DMS 273 treated with DMSO at 0.1 percent for 48 hours (cell line): ENCODE measurements around the gene DPH3.
A peak's percentile ranks its signal among the peaks of the same experiment; 100 is the strongest.
"Not testable (repeated sequence)": the region's sequence is repeated elsewhere in the genome, so short reads cannot be mapped to it uniquely, and the experiment has no call there.

Source experiments
- DNase-seq: peaks from one replicate; lab custom pipeline; 2025; lab: John Stamatoyannopoulos, UW

Gene DPH3

DNA sequence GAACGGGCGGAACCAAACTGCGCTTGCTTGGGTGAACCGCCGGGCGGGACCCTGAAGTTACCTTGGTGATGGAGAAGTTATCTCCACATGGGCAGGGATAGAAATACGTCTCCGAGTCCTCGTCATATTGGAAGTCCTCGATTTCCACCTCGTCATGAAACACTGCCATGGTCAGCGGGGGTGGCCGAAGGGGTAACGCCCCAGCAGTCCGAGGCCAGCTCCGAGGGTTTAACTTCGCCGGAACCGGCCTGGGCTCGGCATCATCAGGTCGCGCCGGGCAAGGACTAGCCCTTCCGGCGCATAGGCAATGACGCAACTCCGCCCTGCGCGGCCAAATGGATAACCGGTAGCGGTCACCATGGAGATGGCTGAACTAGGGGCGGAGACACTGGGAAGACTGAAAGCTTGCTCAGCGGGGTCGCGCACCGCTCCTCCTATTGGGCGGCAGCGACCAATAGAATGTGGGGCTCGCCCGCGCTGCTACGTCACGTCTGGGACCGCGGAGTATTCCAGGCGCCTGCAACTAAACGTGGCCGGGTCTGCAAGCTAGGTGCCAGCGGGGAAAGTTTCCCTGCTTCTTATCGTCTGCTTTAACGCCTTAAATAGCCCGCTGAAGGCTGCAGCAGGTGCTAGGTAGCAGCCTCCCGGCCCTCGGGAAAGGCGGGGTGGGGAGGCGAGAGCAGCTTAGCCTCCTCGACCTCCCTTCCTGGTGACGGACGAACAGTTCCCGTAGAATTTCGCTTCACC is at the start of gene DPH3, which contains the start of gene OXNAD1:
Gene DPH3, minus strand, starts transcription at position 236 of the 747 bp plus-strand sequence. Its CDS starts 67 bp downstream, at position 169.
Gene OXNAD1, plus strand, starts transcription at position 505 of the 747 bp plus-strand sequence. CDS start 5,741 bp downstream, outside the sequence.
- DNase-seq: peak; percentile 91

DNA sequence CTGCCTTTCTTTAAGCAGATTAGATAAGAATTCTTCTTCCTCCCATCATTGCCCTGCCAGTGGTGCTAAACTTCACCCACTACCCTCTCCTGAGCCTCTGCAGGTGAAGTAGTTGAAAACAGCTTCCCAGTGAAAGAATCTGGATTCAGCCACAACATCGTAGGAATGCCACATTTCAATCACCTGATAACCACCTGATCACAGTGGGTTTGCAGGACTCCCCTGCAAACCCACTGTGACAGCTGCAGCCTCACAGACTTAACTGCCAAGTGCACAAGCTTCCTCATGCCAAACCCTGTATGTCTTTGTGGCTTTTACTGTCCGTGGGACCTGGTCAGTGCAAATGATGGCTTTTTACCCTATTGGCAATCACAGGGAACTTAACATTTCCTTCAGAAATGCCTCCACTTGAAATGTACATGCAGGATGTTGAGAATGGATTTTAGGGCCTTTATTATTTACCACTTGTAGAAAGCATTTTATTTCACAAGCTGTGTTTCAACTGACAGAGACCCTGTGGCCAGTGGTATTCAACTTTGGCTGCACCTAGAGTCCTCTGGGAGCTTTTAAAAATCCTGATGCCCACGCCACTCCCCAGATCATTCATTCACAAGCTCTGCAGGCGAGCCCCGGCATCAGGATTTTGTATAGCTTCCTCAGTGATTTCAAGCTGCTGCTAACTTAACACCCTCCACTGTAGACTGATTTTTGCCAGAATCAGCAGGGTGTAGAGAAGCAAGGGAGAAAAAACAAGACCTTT is 49.3 kb upstream of the DPH3 start:
- no peak for DNase-seq

DNA sequence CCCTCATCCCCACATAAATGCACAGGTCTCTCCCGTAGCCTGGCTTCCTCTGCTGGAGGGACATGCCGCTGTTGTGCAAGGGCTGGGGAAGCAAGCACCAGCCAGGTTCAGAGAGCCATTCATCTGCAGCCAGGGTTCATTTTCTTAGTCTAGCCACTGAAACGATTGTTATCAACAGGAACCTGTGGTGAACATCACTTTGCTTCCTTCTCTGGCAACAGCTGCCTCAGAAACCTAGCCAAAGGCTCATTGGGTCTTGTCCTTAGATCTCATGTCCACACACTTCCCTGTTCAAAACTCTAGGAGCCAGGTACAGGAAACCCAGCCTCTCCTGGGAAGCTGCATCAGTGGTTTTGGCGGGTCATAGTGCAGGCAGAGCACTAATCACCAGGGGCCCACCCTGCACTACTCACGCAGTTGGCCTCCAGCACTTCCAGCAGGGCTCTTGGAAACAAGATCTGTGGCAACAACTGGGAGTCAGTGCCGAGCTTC is 47.3 kb upstream of the DPH3 start:
- no peak for DNase-seq

DNA sequence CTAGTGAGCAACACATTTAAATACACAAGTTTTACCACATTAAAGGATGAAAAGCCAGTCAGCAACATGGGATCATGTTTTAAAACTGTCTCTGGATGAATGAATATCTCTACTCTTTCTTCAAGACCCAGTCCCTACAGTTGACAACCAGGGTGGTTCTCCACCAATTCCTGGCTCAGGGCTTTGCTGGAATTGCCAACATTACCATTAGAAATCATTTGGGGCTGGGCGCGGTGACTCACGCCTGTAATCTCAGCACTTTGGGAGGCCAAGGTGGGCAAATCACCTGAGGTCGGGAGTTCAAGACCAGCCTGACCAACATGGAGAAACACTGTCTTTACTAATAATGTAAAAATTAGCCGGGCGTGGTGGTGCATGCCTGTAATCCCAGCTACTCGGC is 45.7 kb upstream of the DPH3 start:
- not testable (repeated sequence) for DNase-seq

DNA sequence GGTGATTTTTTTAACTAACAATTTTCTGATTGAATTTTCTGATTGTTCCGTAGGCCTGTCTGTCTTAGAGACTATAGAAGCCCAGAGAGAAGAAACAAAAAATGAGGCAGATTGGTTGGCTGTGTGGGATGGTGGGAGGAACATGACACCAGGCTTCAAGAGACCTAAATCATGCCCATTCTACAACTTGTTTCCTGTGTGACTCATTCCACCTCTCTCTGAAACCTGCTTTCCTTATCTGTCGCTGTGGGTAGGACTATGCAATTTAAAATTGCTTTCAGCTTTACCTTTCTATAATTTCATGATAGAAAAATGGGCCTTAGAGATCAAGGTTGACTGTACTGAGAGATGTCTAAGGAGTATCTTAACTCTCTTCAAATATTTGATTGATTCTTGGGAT is 44.8 kb upstream of the DPH3 start:
- DNase-seq: no peak

DNA sequence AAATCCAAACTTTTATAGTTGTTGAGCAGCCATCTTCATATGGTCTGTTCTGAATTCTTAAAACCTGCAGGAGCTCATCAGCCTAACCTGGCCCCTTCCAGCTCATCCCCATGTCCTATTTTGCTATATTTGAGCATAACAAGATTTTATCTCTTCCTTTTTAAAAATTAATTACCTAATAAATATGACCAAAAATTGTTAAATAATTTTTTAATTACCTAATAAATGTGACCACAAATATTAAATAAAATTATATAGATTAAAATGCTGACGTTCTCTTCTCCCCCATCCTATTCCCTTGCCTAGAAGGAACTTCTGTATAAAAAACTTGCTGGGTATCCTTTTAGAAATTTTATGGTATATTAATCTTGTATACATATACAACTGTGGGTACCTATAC is 44.0 kb upstream of the DPH3 start:
- no peak for DNase-seq

DNA sequence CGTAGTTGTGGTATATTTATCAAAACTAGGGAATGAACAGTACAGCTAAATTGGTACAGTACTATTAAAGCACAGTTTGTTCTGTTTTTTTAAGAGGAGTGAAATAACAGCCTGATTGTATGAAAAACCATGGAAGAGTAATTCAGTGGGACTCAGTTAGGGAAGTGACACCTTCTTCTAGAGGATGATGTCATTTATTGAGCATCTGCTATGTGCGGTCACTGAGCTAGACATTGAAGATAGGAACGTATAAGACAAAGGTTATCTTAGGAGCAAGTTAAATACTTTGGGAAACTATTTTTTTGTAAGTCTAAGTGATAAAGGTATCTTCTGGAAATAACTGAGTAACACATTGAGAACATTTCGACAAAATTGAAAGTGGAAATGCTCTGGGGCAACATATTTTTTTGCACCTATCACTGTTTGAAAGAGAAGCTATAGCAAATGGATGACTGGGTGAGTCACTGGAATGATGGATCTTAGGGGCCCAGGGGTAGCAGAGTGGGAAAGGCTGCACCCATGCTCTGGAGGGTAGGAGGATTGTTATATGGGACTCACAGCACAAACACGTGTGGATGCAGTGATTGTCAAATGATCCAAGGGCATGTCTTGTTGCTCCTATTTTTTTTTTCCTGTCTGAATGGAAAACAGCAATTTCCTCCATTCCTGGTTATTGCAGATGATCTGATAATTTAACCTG is 43.2 kb upstream of the DPH3 start:
- no peak for DNase-seq

DNA sequence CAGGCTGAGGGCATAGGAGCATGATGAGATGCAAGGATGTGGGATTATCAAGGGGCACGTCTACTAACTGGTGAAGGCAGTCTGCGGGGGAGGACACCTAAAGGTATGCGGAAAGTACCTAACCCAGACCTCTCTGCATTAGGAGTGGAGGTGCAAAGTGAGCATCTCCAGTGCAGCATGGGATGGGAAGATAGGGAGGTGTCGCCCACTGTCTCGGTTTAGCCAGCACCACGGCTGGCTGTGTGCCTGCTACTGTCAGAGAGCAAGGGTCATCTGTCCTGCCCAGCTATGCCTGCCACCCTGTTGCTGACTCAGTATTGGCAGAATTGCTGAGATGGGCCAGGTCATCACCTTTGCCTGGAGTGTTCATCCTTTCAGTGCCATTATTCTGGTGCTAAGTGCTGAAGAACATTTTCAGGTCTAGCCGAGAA is 40.4 kb upstream of the DPH3 start:
- DNase-seq: no peak

DNA sequence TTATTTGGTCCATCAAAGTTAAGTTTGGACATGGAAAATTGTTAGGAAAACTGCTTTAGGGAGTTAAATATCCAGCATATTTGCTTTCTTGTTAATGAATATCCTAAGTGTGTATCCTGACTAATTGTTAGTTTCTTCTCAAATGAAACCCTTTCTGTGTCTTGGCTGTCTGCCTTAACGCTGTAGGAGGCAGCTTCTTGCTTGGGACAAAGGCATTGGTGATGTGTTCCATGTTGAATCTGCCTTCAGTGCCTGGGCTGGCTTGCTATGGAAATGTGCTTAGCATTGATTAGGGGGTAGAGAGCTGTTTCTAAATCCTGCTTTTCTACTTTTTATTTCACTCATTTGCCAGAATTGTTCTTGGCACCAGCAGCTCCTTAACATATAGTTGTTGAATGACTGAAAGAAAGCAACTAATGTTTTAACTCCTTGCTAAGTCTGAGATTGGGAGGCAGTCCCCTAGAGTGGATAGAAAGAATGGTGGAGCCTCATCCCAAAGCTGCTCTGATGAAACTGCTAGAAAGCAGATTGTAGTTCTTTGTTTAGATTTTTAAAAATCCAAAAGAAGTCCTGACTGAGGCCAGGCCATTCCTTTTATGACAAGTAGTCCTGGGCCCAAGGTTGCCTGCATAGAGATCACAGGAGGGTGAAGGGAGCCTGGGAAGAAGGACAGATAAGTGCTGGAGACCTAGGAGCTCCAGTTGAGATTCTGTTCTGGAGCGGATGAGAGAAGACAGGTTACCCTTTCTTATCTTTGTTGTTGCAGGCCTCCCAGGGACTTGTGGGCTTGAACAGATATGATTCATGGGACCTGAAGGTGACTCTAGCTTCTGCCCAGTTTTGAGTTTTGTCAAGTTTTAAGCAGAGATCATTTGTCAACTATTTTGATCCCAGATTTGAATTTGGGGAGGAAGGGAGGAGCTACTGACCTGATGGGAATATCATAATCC is 39.6 kb upstream of the DPH3 start:
- no peak for DNase-seq

DNA sequence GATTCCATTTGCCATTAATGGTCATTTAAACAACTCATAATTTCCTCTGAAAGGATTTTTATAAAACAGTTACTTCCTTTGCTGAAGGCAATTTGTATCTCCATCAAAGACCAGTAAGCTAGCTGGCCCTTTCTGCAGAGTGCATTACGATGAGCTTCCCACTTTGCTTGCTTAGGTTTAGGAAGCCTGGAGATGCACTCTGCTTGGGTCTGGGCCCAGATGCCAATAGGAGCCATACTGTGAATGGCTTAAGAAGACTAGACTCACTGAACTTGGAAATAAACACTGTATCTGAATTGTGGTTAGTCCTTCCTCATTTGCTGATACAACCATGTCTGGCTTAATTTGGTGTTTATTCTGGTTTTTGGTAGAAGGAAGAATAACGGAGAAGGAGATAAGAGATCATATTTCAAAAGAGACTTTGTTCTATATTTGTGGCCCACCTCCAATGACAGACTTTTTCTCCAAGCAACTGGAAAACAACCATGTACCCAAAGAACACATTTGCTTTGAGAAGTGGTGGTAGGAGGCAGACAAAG is 38.4 kb upstream of the DPH3 start:
- DNase-seq: no peak

DNA sequence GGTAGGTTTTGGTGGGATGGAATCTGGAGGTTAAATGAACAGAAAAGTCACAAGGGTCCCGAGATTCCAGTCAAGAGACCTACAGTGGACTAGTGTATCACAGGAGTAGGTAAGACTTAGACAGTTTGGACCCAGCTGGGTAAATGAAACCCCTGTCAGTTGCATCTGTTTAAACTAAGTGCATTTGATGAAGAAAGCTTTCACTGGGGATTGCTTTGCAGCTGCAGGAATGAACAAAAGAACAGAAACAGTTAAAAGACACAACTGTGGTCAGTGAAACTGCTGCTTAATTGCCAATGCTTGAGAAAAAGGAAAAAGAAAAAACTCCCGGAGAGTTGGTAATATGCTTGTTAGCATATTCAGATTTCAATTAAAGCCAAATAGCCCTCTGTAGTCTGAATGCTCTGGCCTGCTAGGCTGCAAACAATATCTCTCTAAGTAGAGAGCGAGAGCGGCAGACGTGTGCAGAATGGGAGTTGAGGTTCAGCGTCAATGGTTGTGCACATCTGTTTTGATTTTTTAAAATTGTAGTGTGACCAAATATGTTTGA is 37.4 kb upstream of the DPH3 start:
- no peak for DNase-seq

DNA sequence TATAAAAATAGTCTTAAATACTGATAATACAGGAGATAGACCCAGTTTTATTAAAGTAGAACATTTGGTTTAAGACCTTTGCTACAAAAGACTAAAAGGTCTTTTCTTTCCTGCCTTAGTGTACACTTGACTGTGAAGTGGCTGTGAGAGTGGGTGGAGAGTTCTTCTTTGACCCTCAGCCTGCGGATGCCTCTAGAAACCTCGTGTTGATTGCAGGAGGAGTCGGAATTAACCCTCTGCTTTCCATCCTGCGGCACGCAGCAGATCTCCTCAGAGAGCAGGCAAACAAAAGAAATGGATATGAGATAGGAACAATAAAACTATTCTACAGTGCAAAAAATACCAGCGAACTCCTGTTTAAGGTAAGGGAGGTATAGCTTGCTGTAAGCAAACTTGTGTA is 36.8 kb upstream of the DPH3 start:
- no peak for DNase-seq

DNA sequence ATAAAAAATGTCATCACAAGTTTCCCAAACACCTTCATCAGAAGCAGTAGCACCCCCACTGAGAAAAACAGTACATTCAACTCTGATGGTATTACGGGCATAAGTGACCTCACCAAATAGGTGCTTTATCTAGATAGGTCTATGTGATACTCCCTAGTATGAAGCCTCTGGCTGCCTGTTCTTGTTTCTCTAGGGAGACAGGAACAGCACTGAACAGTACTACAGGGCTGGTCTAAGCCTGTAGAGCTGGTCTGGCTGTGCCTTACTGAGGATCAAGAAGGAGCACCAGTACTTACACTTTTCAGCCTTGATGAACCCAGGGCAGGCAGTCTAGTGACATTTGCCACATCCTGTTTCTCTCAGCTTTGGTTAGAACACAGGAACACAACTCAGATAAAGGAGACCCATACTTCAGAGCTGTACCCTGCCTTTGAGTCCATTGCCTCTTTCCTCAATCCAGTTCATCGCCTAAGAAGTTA is 36.2 kb upstream of the DPH3 start:
- no peak for DNase-seq

DNA sequence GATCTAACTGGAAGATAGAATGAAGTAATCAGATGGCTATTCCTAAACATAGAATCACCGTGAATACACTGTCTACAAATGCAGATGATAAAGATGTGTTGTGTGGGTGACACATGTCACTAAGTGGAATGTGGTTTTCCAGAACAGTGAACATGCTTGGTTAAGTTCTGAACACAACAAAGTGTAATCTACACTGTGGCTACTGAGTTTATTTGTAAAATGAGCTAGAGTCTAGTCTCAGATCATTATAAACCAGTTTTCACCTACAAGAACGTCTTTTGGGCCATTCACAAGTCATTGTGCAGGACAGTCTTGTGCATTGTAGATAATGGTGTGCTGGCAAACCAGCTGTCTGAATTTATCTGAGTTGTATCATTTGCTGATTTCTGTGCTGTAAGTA is 35.6 kb upstream of the DPH3 start:
- no peak for DNase-seq

DNA sequence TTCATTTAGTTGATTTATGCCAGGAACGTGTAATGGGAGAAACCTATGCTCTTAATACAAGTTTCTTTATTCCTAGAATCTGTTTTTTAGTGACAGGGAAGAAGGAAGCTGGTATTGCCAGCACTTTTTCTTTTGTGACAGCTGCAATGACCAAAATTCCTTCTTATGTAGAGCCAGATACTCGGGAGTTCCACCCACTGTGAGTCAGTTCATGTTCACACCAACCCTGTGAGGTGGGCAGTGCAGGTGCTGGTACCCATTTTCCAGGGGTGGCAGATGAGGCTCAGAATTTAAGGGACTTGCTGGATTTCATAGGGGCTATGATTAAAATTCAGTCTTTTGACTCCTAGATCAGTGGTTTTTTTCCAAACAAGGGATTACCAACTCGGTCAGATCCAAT is 35.0 kb upstream of the DPH3 start:
- no peak for DNase-seq

DNA sequence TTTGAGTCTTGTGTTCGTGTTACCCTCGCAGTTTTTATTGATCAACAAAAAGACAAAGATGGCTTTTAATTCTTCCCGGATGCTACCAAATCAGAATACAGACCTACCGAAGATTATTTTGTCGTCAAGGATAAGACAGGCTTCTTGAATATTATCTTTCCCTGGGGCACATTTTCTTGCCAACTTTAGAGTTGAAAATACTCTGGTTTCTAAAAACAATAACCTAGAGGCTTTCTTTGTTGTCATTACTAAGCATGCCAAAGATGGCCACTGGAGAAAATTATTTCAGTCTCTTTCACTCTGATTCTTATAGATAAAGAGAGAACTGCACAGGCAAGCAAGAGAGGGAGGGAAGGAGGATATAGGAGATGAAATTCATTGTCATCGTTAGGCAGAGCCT is 34.1 kb upstream of the DPH3 start:
- no peak for DNase-seq

DNA sequence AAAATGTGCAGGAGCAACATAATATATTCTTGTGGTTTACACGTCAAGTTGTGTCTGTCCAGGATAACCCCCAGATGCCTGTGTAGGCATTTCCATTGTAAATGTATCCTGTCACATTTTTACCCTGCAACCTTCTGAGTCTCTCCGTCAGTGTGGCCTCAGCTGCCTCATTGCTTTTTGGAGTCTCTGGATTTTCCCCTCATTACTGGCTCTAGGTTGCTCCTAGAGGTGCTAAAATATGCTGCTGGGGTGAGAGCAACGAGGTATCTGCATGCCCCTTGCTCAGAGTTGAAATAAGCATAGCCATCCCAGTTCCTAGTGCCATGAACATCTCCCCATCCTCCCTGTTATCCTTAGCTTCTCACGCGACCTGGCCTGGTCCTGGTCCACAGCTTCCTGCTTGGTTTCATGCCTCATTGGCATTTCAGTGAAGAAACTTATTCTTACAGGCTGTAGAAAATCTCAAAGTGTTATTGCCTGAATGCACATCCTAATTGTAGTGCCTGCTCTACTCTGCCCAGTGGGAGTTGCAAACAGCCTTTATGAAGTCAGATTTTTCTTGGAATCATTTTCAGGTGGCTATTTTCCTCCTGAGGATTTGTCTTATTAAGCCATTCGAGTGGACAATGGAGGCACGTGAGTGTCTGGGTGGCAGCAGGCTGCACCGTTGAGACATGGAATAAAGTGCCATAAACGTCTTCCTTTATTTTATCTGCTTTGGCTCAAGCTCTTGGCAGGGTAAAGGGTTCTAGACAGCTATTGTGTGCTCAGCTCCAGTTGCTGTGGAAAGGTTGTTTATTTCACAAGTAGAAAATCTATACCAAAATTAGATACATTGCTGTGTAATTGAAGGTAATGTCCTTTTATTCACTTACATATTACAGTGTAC is 33.5 kb upstream of the DPH3 start:
- DNase-seq: no peak

DNA sequence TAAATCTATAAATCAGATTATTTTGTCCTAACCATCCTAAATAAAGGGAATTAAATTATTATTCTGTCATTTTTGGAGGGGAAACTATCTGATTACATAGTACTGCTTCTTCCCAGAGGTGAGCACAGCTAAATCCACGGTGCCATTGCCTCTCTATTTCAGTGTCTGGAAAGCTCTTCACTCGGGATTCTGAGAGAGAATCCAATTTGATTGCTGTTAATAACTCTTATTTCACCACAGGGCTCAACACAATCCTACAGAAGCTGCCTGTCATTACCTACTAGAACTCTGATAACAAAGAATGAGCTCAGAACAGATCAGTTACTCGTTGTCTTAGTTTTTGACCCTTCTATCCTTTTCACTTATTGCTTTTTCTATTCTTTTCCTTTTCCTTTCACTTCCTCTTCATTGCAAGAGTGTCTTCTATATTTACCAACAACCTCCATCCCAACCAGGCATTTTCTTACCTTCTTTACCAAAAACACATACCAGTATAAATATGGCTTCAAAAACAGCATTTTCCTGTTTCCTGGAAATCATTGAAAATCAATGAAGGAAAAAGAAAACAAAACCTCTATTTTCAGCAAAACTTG is 30.7 kb upstream of the DPH3 start:
- DNase-seq: no peak

DNA sequence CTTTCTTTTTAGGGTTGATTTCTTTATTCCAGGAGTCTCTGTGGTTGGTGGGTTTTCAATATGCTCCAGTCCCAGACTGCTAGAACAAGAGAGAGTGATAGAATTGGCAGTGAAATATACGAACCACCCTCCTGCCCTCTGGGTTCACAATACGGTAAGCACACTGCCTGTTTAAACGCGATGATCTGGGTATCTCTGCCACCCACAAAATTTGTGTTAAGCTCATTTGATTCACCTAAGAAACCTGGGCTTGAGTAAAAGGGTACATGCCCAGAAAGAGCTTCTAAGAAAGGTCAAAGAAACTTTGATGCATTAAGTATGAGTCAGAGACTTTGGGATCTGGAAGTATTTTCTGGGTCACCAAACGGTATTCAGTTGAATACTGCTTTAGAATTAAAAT is 30.1 kb upstream of the DPH3 start:
- no peak for DNase-seq
